Right renal pelvis (tissue), 4 donors: ENCODE results near the gene IL1R1. TPM values are rescaled to one million over a fixed set of nuclear protein-coding genes. Genes with fewer than 3 reads are reported as not detected.

ENCODE experiments used
- DNase-seq, 4 donors: peaks; one replicate each; pipeline ENCODE4 v3.0.0-alpha.2; 2013; ENCODE audit warnings: low read depth in 4 of 4, low spot score in 3 of 4, missing footprints in 1 of 4
- polyA plus RNA-seq, 4 donors: library from polyadenylated mRNA; unstranded; fragments of 120-200 nt; gene quantifications; one replicate each; pipeline ENCODE4 v1.2.1, GENCODE V29; 2013; ENCODE audit not compliant: insufficient read length in 4 of 4

IL1R1 gene
- polyA plus RNA-seq, 4 donors, result 32.9 to 52.4 (median 38.2) TPM

- no peak for DNase-seq
Measured at GRCh38 chr2:102137138-102137537, 5.4 kb upstream of the IL1R1 start.

GRCh38 chr2:102138331-102138730 lies 4.2 kb upstream of the IL1R1 start:
- no peak for DNase-seq

- no peak for DNase-seq
Measured at GRCh38 chr2:102139851-102140250, 2.7 kb upstream of the IL1R1 start.

- no peak for DNase-seq
Measured at GRCh38 chr2:102140377-102140776, 2.2 kb upstream of the IL1R1 start.

GRCh38 chr2:102141011-102141943 lies 1.3 kb upstream of the IL1R1 start:
- peak in 1 of 4 donors; percentile 53 for DNase-seq

- DNase-seq, result peak in 1 of 4 donors; percentile 34
Measured at GRCh38 chr2:102142829-102143449, 393 bp downstream of the IL1R1 start.

- no peak for DNase-seq
Measured at GRCh38 chr2:102143450-102143985, 972 bp downstream of the IL1R1 start.

GRCh38 chr2:102144128-102144527 lies 1.6 kb downstream of the IL1R1 start:
- no peak for DNase-seq

- no peak for DNase-seq
Measured at GRCh38 chr2:102145107-102145506, 2.6 kb downstream of the IL1R1 start.

- no peak for DNase-seq
Measured at GRCh38 chr2:102145934-102146333, 3.4 kb downstream of the IL1R1 start.

- no peak for DNase-seq
Measured at GRCh38 chr2:102147935-102148334, 5.4 kb downstream of the IL1R1 start.

- no peak for DNase-seq
Measured at GRCh38 chr2:102149243-102149642, 6.7 kb downstream of the IL1R1 start.

- no peak for DNase-seq
Measured at GRCh38 chr2:102149644-102150455, 7.3 kb downstream of the IL1R1 start.

GRCh38 chr2:102154364-102154763 lies 11.8 kb downstream of the IL1R1 start:
- no peak for DNase-seq

GRCh38 chr2:102154946-102155702 lies 12.6 kb downstream of the IL1R1 start:
- no peak for DNase-seq

- no peak for DNase-seq
Measured at GRCh38 chr2:102155703-102156515, 13.4 kb downstream of the IL1R1 start.

- DNase-seq, result no peak
Measured at GRCh38 chr2:102158011-102158755, 15.6 kb downstream of the IL1R1 start.

GRCh38 chr2:102159295-102159694 lies 16.7 kb downstream of the IL1R1 start:
- DNase-seq, result no peak
